ENCODE measurements around the gene MMP10. TPM values are rescaled to one million over a fixed set of nuclear protein-coding genes. Genes with fewer than 3 reads are reported as not detected.

The MMP10 gene
- total RNA-seq, 1 donor from 2014 or later: 2.0 TPM

DNA sequence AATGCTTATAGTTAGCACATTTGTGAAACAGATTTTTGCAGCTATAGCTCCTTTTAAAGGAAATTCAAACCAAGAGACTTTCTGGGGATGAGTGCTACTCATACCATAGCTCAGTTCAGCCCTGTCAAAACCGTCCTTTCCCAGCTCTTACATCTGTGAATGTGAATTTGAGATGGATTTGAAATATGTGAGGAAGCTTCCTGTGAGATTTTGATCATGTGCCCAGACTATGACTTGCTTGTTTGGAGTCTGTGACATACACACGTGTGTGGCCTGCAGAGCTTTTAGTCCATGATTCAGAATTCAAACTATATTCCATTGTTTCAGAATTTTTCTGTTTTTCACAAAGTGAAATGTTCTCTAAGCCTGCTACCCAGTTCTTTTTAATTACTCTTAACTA is 21.9 kb upstream of the MMP10 start:
- Mint-ChIP-seq H3K9me3 (no peaks in the 10 kb centered on the region), H3K36me3 (no peaks in the 10 kb centered on the region), H3K4me1 (ENCODE audit: unreplicated experiment) (no peaks in the 10 kb centered on the region), H3K4me3 (no peak overlapping the region), H3K27ac (no peak overlapping the region), H3K27me3 (no peaks in the 10 kb centered on the region)
- TF ChIP-seq CTCF (conservative IDR thresholded peaks at IDR 0.05): no peak
- no peak for DNase-seq (ENCODE audit: extremely low spot score, unreplicated experiment)

- TF ChIP-seq CTCF (conservative IDR thresholded peaks at IDR 0.05): no peak
- no peak for DNase-seq (ENCODE audit: extremely low spot score, unreplicated experiment)
- Mint-ChIP-seq H3K9me3 (no peaks in the 10 kb centered on the region), H3K36me3 (no peaks in the 10 kb centered on the region), H3K4me1 (ENCODE audit: unreplicated experiment) (no peaks in the 10 kb centered on the region), H3K27ac (no peak overlapping the region), H3K27me3 (no peaks in the 10 kb centered on the region), H3K4me3 (no peak overlapping the region)
Observed at GRCh38 chr11:102800767-102801166, 20.3 kb upstream of the MMP10 start.

GRCh38 chr11:102799681-102800340 is 19.4 kb upstream of the MMP10 start:
- H3K27ac Mint-ChIP-seq: no peak overlapping the region
- H3K9me3 Mint-ChIP-seq: no peaks in the 10 kb centered on the region
- TF ChIP-seq CTCF (conservative IDR thresholded peaks at IDR 0.05): no peak
- H3K4me1 Mint-ChIP-seq (ENCODE audit: unreplicated experiment): no peaks in the 10 kb centered on the region
- DNase-seq (ENCODE audit: extremely low spot score, unreplicated experiment): no peak
- H3K36me3 Mint-ChIP-seq: no peaks in the 10 kb centered on the region
- no peaks in the 10 kb centered on the region for H3K27me3 Mint-ChIP-seq
- no peak overlapping the region for H3K4me3 Mint-ChIP-seq

DNA sequence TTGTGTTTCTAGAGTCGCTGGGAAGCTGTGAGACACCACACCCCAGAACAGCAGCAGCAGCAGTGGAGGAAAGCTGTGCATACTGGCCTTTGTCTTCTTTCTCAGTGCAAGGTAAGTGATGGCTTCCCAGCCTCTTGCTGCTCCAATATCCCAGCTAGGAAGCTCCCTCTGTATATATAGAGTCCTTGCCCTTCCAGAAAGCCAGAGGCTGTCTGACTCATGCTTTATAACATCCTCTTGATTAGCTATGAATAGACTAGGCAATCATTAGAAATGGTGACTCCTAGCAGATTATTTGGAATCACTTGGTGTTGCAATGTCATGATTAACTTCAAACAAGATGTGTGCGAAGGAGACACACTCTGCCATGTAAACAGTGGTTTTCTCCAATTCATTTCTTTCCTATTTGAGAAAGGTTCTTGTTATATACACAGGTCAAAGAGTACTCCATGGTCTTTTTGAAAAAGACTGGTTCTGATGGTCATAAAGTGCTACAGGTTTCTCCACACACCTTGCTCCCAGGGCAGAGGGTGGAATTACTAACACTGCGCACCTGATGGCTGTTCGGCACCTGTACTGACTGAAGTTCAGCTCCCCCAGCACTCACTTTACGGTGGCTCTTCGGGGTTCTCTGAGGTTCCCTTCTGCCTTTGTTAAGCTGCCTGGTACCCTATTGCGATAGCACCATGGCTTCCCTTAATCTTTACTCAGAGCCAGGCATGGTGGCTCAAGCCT is 17.8 kb upstream of the MMP10 start, which contains the start of gene MMP1:
MMP1 (minus strand) TSS at position 149 of the 735 bp plus-strand sequence; CDS start at position 81, 68 bp downstream.
- DNase-seq (ENCODE audit: extremely low spot score, unreplicated experiment): no peak
- TF ChIP-seq CTCF (conservative IDR thresholded peaks at IDR 0.05): no peak
- Mint-ChIP-seq H3K4me3 (no peak within 1 kb of the TSS), H3K27ac (no peak within 1 kb of the TSS), H3K9me3 (no peaks in the 10 kb centered on the region), H3K4me1 (ENCODE audit: unreplicated experiment) (no peaks in the 10 kb centered on the region), H3K27me3 (no peaks in the 10 kb centered on the region), H3K36me3 (no peaks in the 10 kb centered on the region)

GRCh38 chr11:102794382-102794781 is 14.0 kb upstream of the MMP10 start:
- peak; percentile 60 for TF ChIP-seq CTCF (conservative IDR thresholded peaks at IDR 0.05)
- no peaks in the 10 kb centered on the region for H3K36me3 Mint-ChIP-seq
- DNase-seq (ENCODE audit: extremely low spot score, unreplicated experiment): no peak
- H3K27ac Mint-ChIP-seq: no peak overlapping the region
- H3K4me1 Mint-ChIP-seq (ENCODE audit: unreplicated experiment): no peaks in the 10 kb centered on the region
- H3K9me3 Mint-ChIP-seq: no peaks in the 10 kb centered on the region
- H3K27me3 Mint-ChIP-seq: no peaks in the 10 kb centered on the region
- no peak overlapping the region for H3K4me3 Mint-ChIP-seq

Measured in type B pancreatic cell (in vitro differentiated cells).